ENCODE data around the gene PABPN1L. TPM values are rescaled to one million over a fixed set of nuclear protein-coding genes. Genes with fewer than 3 reads are reported as not detected.

Gene PABPN1L
- total RNA-seq, 1 experiment from 2014 or later = not detected

- no peaks in the 10 kb centered on the region for H3K36me3 ChIP-seq
- no peak overlapping the region for H3K27ac ChIP-seq
- H3K9me3 ChIP-seq (replicated peaks) = no peaks in the 10 kb centered on the region
- no peaks in the 10 kb centered on the region for H3K27me3 ChIP-seq
- H3K4me3 ChIP-seq = no peak overlapping the region
- H3K4me1 ChIP-seq = no peaks in the 10 kb centered on the region
- no peak for DNase-seq
These were observed 23.7 kb downstream of the PABPN1L start for GRCh38 chr16:88842806-88843205.

GRCh38 chr16:88842308-88842756, 24.1 kb downstream of the PABPN1L start:
- Histone ChIP-seq H3K36me3 (no peaks in the 10 kb centered on the region), H3K4me1 (no peaks in the 10 kb centered on the region), H3K9me3 (replicated peaks) (no peaks in the 10 kb centered on the region), H3K4me3 (no peak overlapping the region), H3K27me3 (no peaks in the 10 kb centered on the region), H3K27ac (no peak overlapping the region)
- no peak for DNase-seq

- Histone ChIP-seq H3K27me3 (no peaks in the 10 kb centered on the region), H3K9me3 (replicated peaks) (no peaks in the 10 kb centered on the region), H3K4me1 (no peaks in the 10 kb centered on the region), H3K36me3 (no peaks in the 10 kb centered on the region), H3K4me3 (no peak overlapping the region), H3K27ac (no peak overlapping the region)
- no peak for DNase-seq
These were observed 24.7 kb downstream of the PABPN1L start for GRCh38 chr16:88841521-88842307.

- no peaks in the 10 kb centered on the region for H3K36me3 ChIP-seq
- H3K27ac ChIP-seq = no peak overlapping the region
- H3K4me3 ChIP-seq = no peak overlapping the region
- no peaks in the 10 kb centered on the region for H3K4me1 ChIP-seq
- DNase-seq = no peak
- H3K9me3 ChIP-seq (replicated peaks) = no peaks in the 10 kb centered on the region
- no peaks in the 10 kb centered on the region for H3K27me3 ChIP-seq
These were observed 25.8 kb downstream of the PABPN1L start for GRCh38 chr16:88840600-88841215.

GRCh38 chr16:88839745-88840599, 26.5 kb downstream of the PABPN1L start:
- Histone ChIP-seq H3K4me1 (no peaks in the 10 kb centered on the region), H3K9me3 (replicated peaks) (no peaks in the 10 kb centered on the region), H3K27me3 (no peaks in the 10 kb centered on the region), H3K36me3 (no peaks in the 10 kb centered on the region), H3K4me3 (no peak overlapping the region), H3K27ac (no peak overlapping the region)
- no peak for DNase-seq

- H3K4me3 ChIP-seq = no peak overlapping the region
- DNase-seq = no peak
- no peaks in the 10 kb centered on the region for H3K4me1 ChIP-seq
- H3K27ac ChIP-seq = no peak overlapping the region
- no peaks in the 10 kb centered on the region for H3K36me3 ChIP-seq
- H3K27me3 ChIP-seq = no peaks in the 10 kb centered on the region
- no peaks in the 10 kb centered on the region for H3K9me3 ChIP-seq (replicated peaks)
These were observed 27.4 kb downstream of the PABPN1L start for GRCh38 chr16:88839026-88839529.

- no peak overlapping the region for H3K4me3 ChIP-seq
- DNase-seq = no peak
- H3K27me3 ChIP-seq = no peaks in the 10 kb centered on the region
- H3K4me1 ChIP-seq = no peaks in the 10 kb centered on the region
- no peaks in the 10 kb centered on the region for H3K9me3 ChIP-seq (replicated peaks)
- H3K27ac ChIP-seq = no peak overlapping the region
- H3K36me3 ChIP-seq = no peaks in the 10 kb centered on the region
These were observed 27.9 kb downstream of the PABPN1L start for GRCh38 chr16:88838566-88838965.

- Histone ChIP-seq H3K27me3 (no peaks in the 10 kb centered on the region), H3K4me3 (no peak overlapping the region), H3K9me3 (replicated peaks) (no peaks in the 10 kb centered on the region), H3K27ac (no peak overlapping the region), H3K36me3 (no peaks in the 10 kb centered on the region), H3K4me1 (no peaks in the 10 kb centered on the region)
- no peak for DNase-seq
These were observed 28.7 kb downstream of the PABPN1L start for GRCh38 chr16:88837806-88838205.

GRCh38 chr16:88836791-88837190, 29.7 kb downstream of the PABPN1L start:
- DNase-seq = no peak
- Histone ChIP-seq H3K4me3 (no peak overlapping the region), H3K27me3 (no peaks in the 10 kb centered on the region), H3K27ac (no peak overlapping the region), H3K36me3 (no peaks in the 10 kb centered on the region), H3K4me1 (no peaks in the 10 kb centered on the region), H3K9me3 (replicated peaks) (no peaks in the 10 kb centered on the region)

GRCh38 chr16:88835818-88836217, 30.6 kb downstream of the PABPN1L start:
- H3K9me3 ChIP-seq (replicated peaks) = no peaks in the 10 kb centered on the region
- no peak for DNase-seq
- H3K27ac ChIP-seq = no peak overlapping the region
- H3K4me1 ChIP-seq = no peaks in the 10 kb centered on the region
- no peak overlapping the region for H3K4me3 ChIP-seq
- no peaks in the 10 kb centered on the region for H3K27me3 ChIP-seq
- H3K36me3 ChIP-seq = no peaks in the 10 kb centered on the region

GRCh38 chr16:88835383-88835782, 31.1 kb downstream of the PABPN1L start:
- H3K27ac ChIP-seq = no peak overlapping the region
- H3K27me3 ChIP-seq = no peaks in the 10 kb centered on the region
- H3K36me3 ChIP-seq = no peaks in the 10 kb centered on the region
- DNase-seq = no peak
- no peak overlapping the region for H3K4me3 ChIP-seq
- no peaks in the 10 kb centered on the region for H3K9me3 ChIP-seq (replicated peaks)
- no peaks in the 10 kb centered on the region for H3K4me1 ChIP-seq

- DNase-seq = no peak
- no peaks in the 10 kb centered on the region for H3K36me3 ChIP-seq
- no peak overlapping the region for H3K27ac ChIP-seq
- no peaks in the 10 kb centered on the region for H3K4me1 ChIP-seq
- H3K27me3 ChIP-seq = no peaks in the 10 kb centered on the region
- no peaks in the 10 kb centered on the region for H3K9me3 ChIP-seq (replicated peaks)
- H3K4me3 ChIP-seq = no peak overlapping the region
These were observed 31.8 kb downstream of the PABPN1L start for GRCh38 chr16:88834670-88835069.

- Histone ChIP-seq H3K27me3 (no peaks in the 10 kb centered on the region), H3K4me1 (no peaks in the 10 kb centered on the region), H3K4me3 (no peak overlapping the region), H3K9me3 (replicated peaks) (no peaks in the 10 kb centered on the region), H3K27ac (no peak overlapping the region), H3K36me3 (no peaks in the 10 kb centered on the region)
- DNase-seq = no peak
These were observed 33.4 kb downstream of the PABPN1L start for GRCh38 chr16:88833086-88833485.

- Histone ChIP-seq H3K27me3 (no peaks in the 10 kb centered on the region), H3K4me3 (no peak overlapping the region), H3K36me3 (no peaks in the 10 kb centered on the region), H3K9me3 (replicated peaks) (no peaks in the 10 kb centered on the region), H3K4me1 (no peaks in the 10 kb centered on the region), H3K27ac (no peak overlapping the region)
- no peak for DNase-seq
These were observed 34.6 kb downstream of the PABPN1L start for GRCh38 chr16:88831838-88832237.

- H3K4me1 ChIP-seq = no peaks in the 10 kb centered on the region
- no peaks in the 10 kb centered on the region for H3K27me3 ChIP-seq
- H3K4me3 ChIP-seq = no peak overlapping the region
- no peaks in the 10 kb centered on the region for H3K36me3 ChIP-seq
- no peaks in the 10 kb centered on the region for H3K9me3 ChIP-seq (replicated peaks)
- no peak overlapping the region for H3K27ac ChIP-seq
- no peak for DNase-seq
These were observed 35.7 kb downstream of the PABPN1L start for GRCh38 chr16:88830783-88831182.
